NCI-H748 (cell line): ENCODE data around the gene FOXC1.

ENCODE experiments used
- DNase-seq: peaks from one replicate; lab custom pipeline; 2025; ENCODE audit not compliant: unreplicated experiment; lab: John Stamatoyannopoulos, UW

The FOXC1 gene

GRCh38 chr6:1584146-1584545 is 25.6 kb upstream of the FOXC1 start:
- no peak for DNase-seq

- DNase-seq = peak; percentile 19
Measured at GRCh38 chr6:1584996-1585668, 24.6 kb upstream of the FOXC1 start.

- DNase-seq = no peak
Measured at GRCh38 chr6:1585669-1586049, 24.1 kb upstream of the FOXC1 start.

- no peak for DNase-seq
Measured at GRCh38 chr6:1586256-1586655, 23.5 kb upstream of the FOXC1 start.

- no peak for DNase-seq
Measured at GRCh38 chr6:1586861-1587450, 22.8 kb upstream of the FOXC1 start.

GRCh38 chr6:1587546-1587945 is 22.2 kb upstream of the FOXC1 start:
- no peak for DNase-seq

GRCh38 chr6:1587977-1588376 is 21.7 kb upstream of the FOXC1 start:
- no peak for DNase-seq

GRCh38 chr6:1589208-1589607 is 20.5 kb upstream of the FOXC1 start:
- no peak for DNase-seq

GRCh38 chr6:1590580-1590979 is 19.1 kb upstream of the FOXC1 start:
- no peak for DNase-seq

GRCh38 chr6:1591243-1591642 is 18.5 kb upstream of the FOXC1 start:
- DNase-seq = no peak

- no peak for DNase-seq
Measured at GRCh38 chr6:1591926-1592325, 17.8 kb upstream of the FOXC1 start.

GRCh38 chr6:1592852-1593251 is 16.9 kb upstream of the FOXC1 start:
- no peak for DNase-seq

GRCh38 chr6:1593286-1593957 is 16.3 kb upstream of the FOXC1 start:
- DNase-seq = no peak

GRCh38 chr6:1593958-1594314 is 15.8 kb upstream of the FOXC1 start:
- no peak for DNase-seq

- peak; percentile 56 for DNase-seq
Measured at GRCh38 chr6:1594445-1595200, 15.1 kb upstream of the FOXC1 start.

GRCh38 chr6:1595271-1596087 is 14.2 kb upstream of the FOXC1 start:
- DNase-seq = no peak

GRCh38 chr6:1596088-1596852 is 13.4 kb upstream of the FOXC1 start:
- DNase-seq = peak; percentile 75

- DNase-seq = no peak
Measured at GRCh38 chr6:1597121-1597744, 12.5 kb upstream of the FOXC1 start.

GRCh38 chr6:1597924-1598323 is 11.8 kb upstream of the FOXC1 start:
- no peak for DNase-seq

- no peak for DNase-seq
Measured at GRCh38 chr6:1598433-1598832, 11.3 kb upstream of the FOXC1 start.
